ENCODE measurements around the gene FBXL7.

DNA sequence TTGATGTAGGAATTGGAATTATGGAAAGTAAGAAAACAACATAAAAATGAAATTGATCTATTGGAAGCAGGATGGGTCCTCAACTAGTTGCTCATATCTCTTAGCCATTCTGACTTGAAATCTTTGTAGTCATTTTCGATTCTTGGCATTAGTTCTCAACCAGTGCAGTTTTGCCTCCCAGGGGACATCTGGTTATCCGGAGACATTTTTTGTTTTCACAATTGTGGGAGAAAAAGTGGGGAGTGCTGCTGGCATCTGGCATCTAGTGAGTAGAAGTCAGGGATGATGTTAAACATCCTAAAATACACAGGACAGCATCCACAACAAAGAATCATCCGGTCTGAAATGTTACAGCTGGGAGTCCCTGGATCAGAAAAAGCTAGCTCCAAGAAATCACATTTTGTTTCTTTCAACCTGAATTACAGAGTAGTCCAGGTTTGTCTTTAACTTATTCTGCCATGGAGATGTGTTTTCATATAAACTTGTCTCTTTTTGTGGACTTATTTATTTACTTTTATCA, 74.9 kb downstream of the FBXL7 start:
- TF ChIP-seq, protein P1, sequence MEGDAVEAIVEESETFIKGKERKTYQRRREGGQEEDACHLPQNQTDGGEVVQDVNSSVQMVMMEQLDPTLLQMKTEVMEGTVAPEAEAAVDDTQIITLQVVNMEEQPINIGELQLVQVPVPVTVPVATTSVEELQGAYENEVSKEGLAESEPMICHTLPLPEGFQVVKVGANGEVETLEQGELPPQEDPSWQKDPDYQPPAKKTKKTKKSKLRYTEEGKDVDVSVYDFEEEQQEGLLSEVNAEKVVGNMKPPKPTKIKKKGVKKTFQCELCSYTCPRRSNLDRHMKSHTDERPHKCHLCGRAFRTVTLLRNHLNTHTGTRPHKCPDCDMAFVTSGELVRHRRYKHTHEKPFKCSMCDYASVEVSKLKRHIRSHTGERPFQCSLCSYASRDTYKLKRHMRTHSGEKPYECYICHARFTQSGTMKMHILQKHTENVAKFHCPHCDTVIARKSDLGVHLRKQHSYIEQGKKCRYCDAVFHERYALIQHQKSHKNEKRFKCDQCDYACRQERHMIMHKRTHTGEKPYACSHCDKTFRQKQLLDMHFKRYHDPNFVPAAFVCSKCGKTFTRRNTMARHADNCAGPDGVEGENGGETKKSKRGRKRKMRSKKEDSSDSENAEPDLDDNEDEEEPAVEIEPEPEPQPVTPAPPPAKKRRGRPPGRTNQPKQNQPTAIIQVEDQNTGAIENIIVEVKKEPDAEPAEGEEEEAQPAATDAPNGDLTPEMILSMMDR (conservative IDR thresholded peaks at IDR 0.05; ENCODE audit: low read length), result no peak
- no peak for TF ChIP-seq EZH2phosphoT487 (IDR thresholded peaks at IDR 0.05; ENCODE audit: borderline replicate concordance, low read depth, low read length)
